ENCODE data around the gene CDT1.

GRCh38 chr16:88803264-88803987, at the start of gene CDT1:
- TF ChIP-seq CTCF (IDR thresholded peaks at IDR 0.05 in 4 of 5, conservative IDR thresholded peaks at IDR 0.05 in 1 of 5) (no peak), POLR2A (IDR thresholded peaks at IDR 0.05) (peak; percentile 70 to 74)
